Caco-2 (cell line): ENCODE data around the gene CHI3L1. TPM values are rescaled to one million over a fixed set of nuclear protein-coding genes. Genes with fewer than 3 reads are reported as not detected.

Experiments used
- BruUV-seq: library from RNA; stranded (reverse); fragments of 400-500 nt; replicated peaks from 2 replicates; lab custom pipeline; 2021; lab: Mats Ljungman, UMichigan
- CTCF ChIA-PET: fragments of 300-600 bp; sonication (Branson Sonifier 250); formaldehyde crosslinking; loops from one replicate; lab custom pipeline; 2022; ENCODE audit warnings: antibody characterized with exemption; lab: Charles Lee
- POLR2A ChIA-PET: fragments of 300-600 bp; sonication (Branson Sonifier 250); formaldehyde crosslinking; loops from one replicate; lab custom pipeline; 2022; ENCODE audit warnings: antibody characterized with exemption; lab: Charles Lee
- DNase-seq, 2 experiments: peaks; one replicate each; pipeline versions ENCODE4 v3.0.0 to v3.0.0-alpha.2; 2020 to 2022
- H3K27me3 ChIP-seq: replicated peaks from 2 replicates; pipeline ENCODE4 v1.6.0; 2011; ENCODE audit warnings: low read length; ENCODE audit not compliant: control insufficient read depth, insufficient read depth
- H3K36me3 ChIP-seq: 2 replicates; pipeline ENCODE4 v1.5.1; 2011; ENCODE audit warnings: low read length; ENCODE audit not compliant: control insufficient read depth, insufficient read depth
- H3K4me1 ChIP-seq: fragments of 250-450 bp; sonication (Bioruptor Pico); 2 replicates; pipeline ENCODE4 v1.5.1; 2020; ENCODE audit warnings: mild to moderate bottlenecking
- H3K4me3 ChIP-seq: 2 replicates; pipeline ENCODE4 v1.5.1; 2011; ENCODE audit warnings: low read depth, mild to moderate bottlenecking, control low read depth, low read length
- H3K9me3 ChIP-seq: fragments of 250-450 bp; sonication (Bioruptor Pico); 2 replicates; pipeline ENCODE4 v1.5.1; 2020; ENCODE audit warnings: mild to moderate bottlenecking, moderate library complexity
- H3K27ac Mint-ChIP-seq: one replicate; pipeline ENCODE4 v1.8.0; 2022; ENCODE audit warnings: mixed read lengths; ENCODE audit not compliant: unreplicated experiment
- H3K27me3 Mint-ChIP-seq: one replicate; pipeline ENCODE4 v1.8.0; 2022; ENCODE audit warnings: mixed read lengths; ENCODE audit not compliant: insufficient read depth, unreplicated experiment
- H3K36me3 Mint-ChIP-seq: one replicate; pipeline ENCODE4 v1.8.0; 2022; ENCODE audit warnings: mild to moderate bottlenecking, mixed read lengths; ENCODE audit not compliant: insufficient read depth, unreplicated experiment
- H3K4me1 Mint-ChIP-seq: one replicate; pipeline ENCODE4 v1.8.0; 2022; ENCODE audit warnings: low read depth, mixed read lengths; ENCODE audit not compliant: unreplicated experiment
- H3K4me3 Mint-ChIP-seq: one replicate; pipeline ENCODE4 v1.8.0; 2022; ENCODE audit warnings: mild to moderate bottlenecking, moderate library complexity, mixed read lengths; ENCODE audit not compliant: unreplicated experiment
- H3K9me3 Mint-ChIP-seq: one replicate; pipeline ENCODE4 v1.8.0; 2022; ENCODE audit warnings: mixed read lengths; ENCODE audit not compliant: unreplicated experiment
- intact Hi-C: fragments of 100-400 bp; cut with micrococcal nuclease; formaldehyde crosslinking; loops from one replicate; pipeline ENCODE4 v1.10.0; 2022; ENCODE audit not compliant: unreplicated experiment
- total RNA-seq: library from RNA; stranded (reverse); gene quantifications from 2 replicates; pipeline ENCODE4 v1.2.3, GENCODE V29; 2022
- TF ChIP-seq, protein P1 (sequence below), 2 experiments: fragments of 200-600 bp in 1 of 2; IDR thresholded peaks; 1 replicate in 1 of 2; 2 replicates in 1 of 2; pipeline versions ENCODE4 v1.5.1 to v1.8.0; 2011 to 2022; ENCODE audit warnings: antibody characterized with exemption in 1 of 2, control low read depth in 1 of 2, inconsistent platforms in 1 of 2, low read depth in 1 of 2, low read length in 1 of 2, mild to moderate bottlenecking in 1 of 2, moderate library complexity in 1 of 2; ENCODE audit not compliant: insufficient read depth in 1 of 2, severe bottlenecking in 1 of 2, unreplicated experiment in 1 of 2

The CHI3L1 gene
- total RNA-seq, 1 experiment from 2014 or later, result 235 TPM

- Mint-ChIP-seq H3K36me3 (peaks cover 16% of the 10 kb centered on the region), H3K27ac (no peak overlapping the region), H3K4me1 (peaks cover 25% of the 10 kb centered on the region), H3K27me3 (no peaks in the 10 kb centered on the region), H3K9me3 (no peaks in the 10 kb centered on the region), H3K4me3 (peak overlapping the region; percentile 84)
- TF ChIP-seq, protein P1, sequence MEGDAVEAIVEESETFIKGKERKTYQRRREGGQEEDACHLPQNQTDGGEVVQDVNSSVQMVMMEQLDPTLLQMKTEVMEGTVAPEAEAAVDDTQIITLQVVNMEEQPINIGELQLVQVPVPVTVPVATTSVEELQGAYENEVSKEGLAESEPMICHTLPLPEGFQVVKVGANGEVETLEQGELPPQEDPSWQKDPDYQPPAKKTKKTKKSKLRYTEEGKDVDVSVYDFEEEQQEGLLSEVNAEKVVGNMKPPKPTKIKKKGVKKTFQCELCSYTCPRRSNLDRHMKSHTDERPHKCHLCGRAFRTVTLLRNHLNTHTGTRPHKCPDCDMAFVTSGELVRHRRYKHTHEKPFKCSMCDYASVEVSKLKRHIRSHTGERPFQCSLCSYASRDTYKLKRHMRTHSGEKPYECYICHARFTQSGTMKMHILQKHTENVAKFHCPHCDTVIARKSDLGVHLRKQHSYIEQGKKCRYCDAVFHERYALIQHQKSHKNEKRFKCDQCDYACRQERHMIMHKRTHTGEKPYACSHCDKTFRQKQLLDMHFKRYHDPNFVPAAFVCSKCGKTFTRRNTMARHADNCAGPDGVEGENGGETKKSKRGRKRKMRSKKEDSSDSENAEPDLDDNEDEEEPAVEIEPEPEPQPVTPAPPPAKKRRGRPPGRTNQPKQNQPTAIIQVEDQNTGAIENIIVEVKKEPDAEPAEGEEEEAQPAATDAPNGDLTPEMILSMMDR (IDR thresholded peaks at IDR 0.05; ENCODE audit: insufficient read depth in 1 of 2, low read depth in 1 of 2, low read length in 1 of 2, severe bottlenecking in 1 of 2, unreplicated experiment in 1 of 2), result no peak
- no peaks in the 10 kb centered on the region for H3K27me3 ChIP-seq
- intact Hi-C loops, result no loop called here
- H3K4me1 ChIP-seq, result peaks cover 16% of the 10 kb centered on the region
- H3K9me3 ChIP-seq, result no peaks in the 10 kb centered on the region
- no TSS peak for BruUV-seq
- peak in 1 of 2 experiments; percentile 26 for DNase-seq
- H3K4me3 ChIP-seq, result no peak overlapping the region
- H3K36me3 ChIP-seq, result no peaks in the 10 kb centered on the region
- ChIA-PET POLR2A (interaction anchor here (0.5 kb wide), 1 partner anchor 575 kb away, joined by 6 read pairs; no protein-coding TSS in a partner anchor), CTCF (interaction anchor here (0.7 kb wide), 1 partner anchor 91 kb away, joined by 3 read pairs; no protein-coding TSS in a partner anchor)
These were observed 56.0 kb downstream of the CHI3L1 start for GRCh38 chr1:203130358-203130985.

DNA sequence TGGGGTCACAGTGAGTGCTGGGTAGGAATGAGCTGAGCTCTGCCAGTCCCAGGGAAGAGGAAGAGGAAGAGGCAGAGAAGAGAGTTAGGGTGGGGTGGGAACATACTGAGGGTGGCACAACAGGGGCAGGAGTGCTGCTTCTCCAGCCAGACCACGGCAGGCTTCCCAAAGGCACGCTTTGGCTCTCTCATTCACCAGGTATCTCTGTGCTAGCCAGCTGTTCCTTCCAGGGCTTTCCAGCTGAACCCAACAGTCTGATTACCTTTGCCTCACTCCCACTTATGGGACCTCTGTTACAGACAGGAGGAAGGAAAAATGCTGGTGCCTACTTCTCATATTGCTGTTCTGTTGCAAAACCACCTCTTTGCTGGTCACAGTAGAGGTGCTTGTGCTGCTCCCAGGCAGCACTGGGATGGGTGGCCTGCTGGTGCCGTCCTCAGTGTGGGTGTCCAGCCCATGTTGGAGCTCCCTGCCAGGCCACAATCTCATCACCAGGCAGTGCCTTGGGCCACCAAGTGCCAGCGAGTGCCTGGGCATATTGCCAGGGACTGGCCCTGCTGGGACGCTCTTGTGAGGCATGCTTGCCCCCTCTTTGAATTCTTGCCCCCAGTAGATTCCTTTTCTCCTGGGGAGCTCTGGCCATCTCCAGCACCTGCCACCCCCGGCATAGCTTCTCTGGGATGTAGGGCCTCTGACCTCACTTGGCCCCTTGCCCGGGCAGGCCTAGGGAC, 56.8 kb downstream of the CHI3L1 start:
- peak in 1 of 2 experiments; percentile 15 for DNase-seq
- H3K27me3 Mint-ChIP-seq, result no peaks in the 10 kb centered on the region

More for the DNA sequence above, 56.8 kb downstream of the CHI3L1 start:
- Histone ChIP-seq H3K4me1 (peaks cover 16% of the 10 kb centered on the region), H3K9me3 (no peaks in the 10 kb centered on the region), H3K36me3 (no peaks in the 10 kb centered on the region), H3K27me3 (no peaks in the 10 kb centered on the region), H3K4me3 (no peak overlapping the region)
- intact Hi-C loops, result loop anchor here (5.0 kb wide), 1 partner anchor 43 kb away; no protein-coding TSS in a partner anchor
- POLR2A ChIA-PET, result no interaction called here
- no TSS peak for BruUV-seq
- H3K4me3 Mint-ChIP-seq, result peak overlapping the region; percentile 84
- H3K9me3 Mint-ChIP-seq, result no peaks in the 10 kb centered on the region
- H3K4me1 Mint-ChIP-seq, result peaks cover 26% of the 10 kb centered on the region
- TF ChIP-seq, protein P1 (IDR thresholded peaks at IDR 0.05; ENCODE audit: insufficient read depth in 1 of 2, low read depth in 1 of 2, low read length in 1 of 2, severe bottlenecking in 1 of 2, unreplicated experiment in 1 of 2), result no peak
- CTCF ChIA-PET, result interaction anchor here (0.7 kb wide), 1 partner anchor 90 kb away, joined by 3 read pairs; no protein-coding TSS in a partner anchor
- peaks cover 16% of the 10 kb centered on the region for H3K36me3 Mint-ChIP-seq
- H3K27ac Mint-ChIP-seq, result peak overlapping the region; percentile 18

Other genes with a start within 250 kb of the CHI3L1 start
- gene ADIPOR1, start 228.4 kb downstream of the CHI3L1 start, total RNA-seq, result 68.3 and 71.4 TPM in 2 replicates
- gene CYB5R1, start 219.4 kb downstream of the CHI3L1 start, total RNA-seq, result 28.0 and 29.6 TPM in 2 replicates
- gene TMEM183A, start 179.3 kb downstream of the CHI3L1 start, total RNA-seq, result 62.8 and 74.3 TPM in 2 replicates
- gene PPFIA4, start 160.2 kb downstream of the CHI3L1 start, total RNA-seq, result 8.7 and 9.4 TPM in 2 replicates
- not detected in 2 replicates for gene MYOG, start 100.7 kb downstream of the CHI3L1 start, total RNA-seq
- 46.0 and 50.4 TPM in 2 replicates for gene ADORA1, start 59.0 kb downstream of the CHI3L1 start, total RNA-seq
- 19.7 and 25.9 TPM in 2 replicates for gene MYBPH, start 10.9 kb downstream of the CHI3L1 start, total RNA-seq
- not detected in 2 replicates for gene CHIT1, start 43.0 kb upstream of the CHI3L1 start, total RNA-seq
- gene BTG2, start 118.8 kb upstream of the CHI3L1 start, total RNA-seq, result 21.2 and 21.6 TPM in 2 replicates
- gene FMOD, start 164.4 kb upstream of the CHI3L1 start, total RNA-seq, result 32.6 and 36.3 TPM in 2 replicates